Mucosa of descending colon (tissue), 3 donors: ENCODE measurements around the gene CEP41. TPM values are rescaled to one million over a fixed set of nuclear protein-coding genes. Genes with fewer than 3 reads are reported as not detected.

ENCODE experiments used
- ATAC-seq: fragments of 200-7000 bp; cut with Tn5 transposase; one replicate; pipeline ENCODE4 v1.9.1; 2020; ENCODE audit warnings: mild to moderate bottlenecking, moderate library complexity
- DNase-seq, 3 donors: peaks; one replicate each; pipeline ENCODE4 v3.0.0-alpha.2; 2020
- H3K36me3 ChIP-seq: fragments of 200-600 bp; one replicate; pipeline ENCODE4 v1.8.0; 2021; ENCODE audit warnings: low read depth, mild to moderate bottlenecking
- H3K4me1 ChIP-seq: fragments of 200-600 bp; one replicate; pipeline ENCODE4 v1.8.0; 2021; ENCODE audit warnings: low read depth, mild to moderate bottlenecking
- H3K4me3 ChIP-seq: fragments of 200-600 bp; one replicate; pipeline ENCODE4 v1.8.0; 2021; ENCODE audit warnings: mild to moderate bottlenecking
- H3K9me3 ChIP-seq: fragments of 200-600 bp; one replicate; pipeline ENCODE4 v1.8.0; 2021; ENCODE audit warnings: mild to moderate bottlenecking
- intact Hi-C, 2 donors: fragments of 100-400 bp; cut with DNase I in 1 of 2; cut with micrococcal nuclease in 1 of 2; formaldehyde crosslinking; loops; one replicate each; pipeline versions ENCODE4 v1.11.0 to v1.11.1; 2022; cut with DNase I, micrococcal nuclease
- total RNA-seq, 3 donors: library from RNA; stranded (reverse); fragmentation: NEBNext Ultra II Directional in 2 of 3; extraction: Animal tissue kit (Norgen Biotek cat#: 25700) in 2 of 3; gene quantifications; one replicate each; pipeline versions ENCODE4 v1.2.1 to v1.2.4, GENCODE V29; 2021 to 2023
- TF ChIP-seq, protein P1 (sequence below): fragments of 200-600 bp; IDR thresholded peaks from one replicate; pipeline ENCODE4 v1.8.0; 2022; ENCODE audit warnings: antibody characterized with exemption, mild to moderate bottlenecking
- donor health status: DM: no; HTN: no; CAD: no; lungs with moderate emphysema.
- donor health status: DM: no; HTN: no; CAD: no.
- donor health status: DM: no; HTN: yes; CAD: no.

CEP41 gene
- total RNA-seq, 3 donors from 2014 or later, result 6.4 to 8.3 (median 6.6) TPM

GRCh38 chr7:130356876-130357611 lies 83.8 kb downstream of the CEP41 start:
- H3K36me3 ChIP-seq, result no peaks in the 10 kb centered on the region
- DNase-seq (no peak), ATAC-seq (peak; percentile 34)
- peaks cover 6% of the 10 kb centered on the region for H3K9me3 ChIP-seq
- TF ChIP-seq, protein P1, sequence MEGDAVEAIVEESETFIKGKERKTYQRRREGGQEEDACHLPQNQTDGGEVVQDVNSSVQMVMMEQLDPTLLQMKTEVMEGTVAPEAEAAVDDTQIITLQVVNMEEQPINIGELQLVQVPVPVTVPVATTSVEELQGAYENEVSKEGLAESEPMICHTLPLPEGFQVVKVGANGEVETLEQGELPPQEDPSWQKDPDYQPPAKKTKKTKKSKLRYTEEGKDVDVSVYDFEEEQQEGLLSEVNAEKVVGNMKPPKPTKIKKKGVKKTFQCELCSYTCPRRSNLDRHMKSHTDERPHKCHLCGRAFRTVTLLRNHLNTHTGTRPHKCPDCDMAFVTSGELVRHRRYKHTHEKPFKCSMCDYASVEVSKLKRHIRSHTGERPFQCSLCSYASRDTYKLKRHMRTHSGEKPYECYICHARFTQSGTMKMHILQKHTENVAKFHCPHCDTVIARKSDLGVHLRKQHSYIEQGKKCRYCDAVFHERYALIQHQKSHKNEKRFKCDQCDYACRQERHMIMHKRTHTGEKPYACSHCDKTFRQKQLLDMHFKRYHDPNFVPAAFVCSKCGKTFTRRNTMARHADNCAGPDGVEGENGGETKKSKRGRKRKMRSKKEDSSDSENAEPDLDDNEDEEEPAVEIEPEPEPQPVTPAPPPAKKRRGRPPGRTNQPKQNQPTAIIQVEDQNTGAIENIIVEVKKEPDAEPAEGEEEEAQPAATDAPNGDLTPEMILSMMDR, result no peak
- intact Hi-C loops, result no loop called here
- H3K4me1 ChIP-seq, result no peaks in the 10 kb centered on the region
- H3K4me3 ChIP-seq, result no peak overlapping the region

DNA sequence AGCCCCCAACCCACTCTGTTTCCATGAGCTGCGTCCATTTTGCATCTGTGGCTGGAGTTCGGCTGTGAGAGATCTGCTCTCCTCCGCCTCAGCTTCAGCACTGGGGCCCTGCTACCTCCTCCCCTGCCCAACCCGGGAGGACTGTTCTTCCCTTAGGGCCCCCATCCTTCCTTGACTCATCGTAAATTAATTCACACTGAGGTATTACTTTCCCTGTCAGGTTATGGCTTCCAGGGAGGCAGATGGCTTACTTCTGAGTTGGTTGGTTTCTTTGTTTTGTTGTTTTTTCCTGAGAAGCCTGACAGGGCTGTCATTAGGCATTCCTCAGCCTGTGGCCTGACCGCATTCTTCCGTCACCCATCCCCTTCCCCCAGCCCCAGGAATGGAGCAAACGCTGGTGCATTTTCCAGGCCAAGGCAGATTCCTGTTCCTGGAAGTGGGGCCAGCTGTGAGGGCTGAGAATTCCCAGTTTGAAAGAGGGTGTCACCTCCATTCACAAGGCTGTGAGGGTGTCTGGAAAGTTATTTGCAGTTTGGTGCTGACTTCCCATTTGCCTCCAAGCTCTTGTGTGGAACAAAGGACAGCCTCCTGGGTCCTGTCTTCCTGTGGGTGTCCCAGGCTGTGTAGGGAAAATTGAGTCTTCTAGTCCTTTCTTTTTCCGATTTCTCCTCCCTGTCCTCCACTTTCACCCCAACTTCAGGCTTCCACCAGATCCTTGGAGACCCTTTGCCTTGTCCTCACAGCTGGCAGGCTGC lies 84.5 kb downstream of the CEP41 start:
- H3K4me1 ChIP-seq, result no peaks in the 10 kb centered on the region
- peaks cover 6% of the 10 kb centered on the region for H3K9me3 ChIP-seq
- peak in 1 of 3 donors; percentile 43 for DNase-seq
- no peak overlapping the region for H3K4me3 ChIP-seq
- peak; percentile 56 for ATAC-seq
- H3K36me3 ChIP-seq, result no peaks in the 10 kb centered on the region
- TF ChIP-seq, protein P1, result no peak
- intact Hi-C loops, result no loop called here

GRCh38 chr7:130353196-130353595 lies 87.6 kb downstream of the CEP41 start:
- Histone ChIP-seq H3K4me3 (no peak overlapping the region), H3K36me3 (no peaks in the 10 kb centered on the region), H3K4me1 (no peaks in the 10 kb centered on the region), H3K9me3 (no peaks in the 10 kb centered on the region)
- intact Hi-C loops, result no loop called here
- DNase-seq, result no peak
- TF ChIP-seq, protein P1, result no peak
- no peak for ATAC-seq

GRCh38 chr7:130352194-130353074 lies 88.4 kb downstream of the CEP41 start:
- H3K36me3 ChIP-seq, result no peaks in the 10 kb centered on the region
- no peaks in the 10 kb centered on the region for H3K4me1 ChIP-seq
- no peak for ATAC-seq
- no peaks in the 10 kb centered on the region for H3K9me3 ChIP-seq
- DNase-seq, result no peak
- intact Hi-C loops, result no loop called here
- no peak overlapping the region for H3K4me3 ChIP-seq
- TF ChIP-seq, protein P1, result no peak

GRCh38 chr7:130351791-130352090 lies 89.1 kb downstream of the CEP41 start:
- ATAC-seq (no peak), DNase-seq (no peak)
- intact Hi-C loops, result no loop called here
- H3K36me3 ChIP-seq, result no peaks in the 10 kb centered on the region
- no peaks in the 10 kb centered on the region for H3K9me3 ChIP-seq
- TF ChIP-seq, protein P1, result no peak
- H3K4me3 ChIP-seq, result no peak overlapping the region
- no peaks in the 10 kb centered on the region for H3K4me1 ChIP-seq
